Measurements from ENCODE around the gene SLC11A2.

SLC11A2 gene

DNA sequence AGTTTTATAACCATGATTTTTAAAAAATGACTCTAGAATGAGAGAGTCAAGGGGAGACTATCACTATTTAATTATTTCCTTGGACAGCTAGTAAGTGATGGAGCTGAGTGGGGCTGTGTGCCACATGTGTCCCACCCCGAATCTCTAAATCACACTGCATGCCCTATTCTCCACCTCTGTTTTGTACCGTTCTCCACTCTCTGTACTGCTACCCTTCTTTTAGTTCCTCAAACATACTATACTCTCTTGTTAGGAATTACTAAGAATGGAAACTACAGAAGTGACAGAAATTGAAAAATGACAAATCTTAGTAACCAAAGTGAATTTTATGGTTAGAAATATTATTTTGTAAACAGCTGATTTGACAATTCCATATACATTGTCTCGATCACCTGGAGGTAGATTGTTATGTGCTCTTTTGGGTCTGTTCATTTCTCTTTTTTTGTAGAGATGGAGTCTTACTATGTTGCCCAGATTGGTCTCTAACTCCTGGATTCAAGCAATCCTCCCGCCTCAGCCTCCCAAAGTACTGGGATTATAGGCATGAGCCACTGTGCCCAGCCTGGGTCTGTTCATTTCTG lies 35.9 kb downstream of the SLC11A2 start:
- Mint-ChIP-seq H3K4me1 (ENCODE audit: low read depth) (peaks cover 22% of the 10 kb centered on the region), H3K27ac (peak overlapping the region; percentile 25), H3K36me3 (peaks cover 16% of the 10 kb centered on the region), H3K27me3 (no peaks in the 10 kb centered on the region), H3K4me3 (no peak overlapping the region), H3K9me3 (ENCODE audit: low read depth) (no peaks in the 10 kb centered on the region)

GRCh38 chr12:50988871-50989270 lies 37.3 kb downstream of the SLC11A2 start:
- Mint-ChIP-seq H3K27me3 (no peaks in the 10 kb centered on the region), H3K4me1 (ENCODE audit: low read depth) (peaks cover 32% of the 10 kb centered on the region), H3K9me3 (ENCODE audit: low read depth) (no peaks in the 10 kb centered on the region), H3K36me3 (peaks cover 9% of the 10 kb centered on the region), H3K27ac (peak overlapping the region; percentile 58), H3K4me3 (no peak overlapping the region)

- H3K27me3 Mint-ChIP-seq, result no peaks in the 10 kb centered on the region
- peak overlapping the region; percentile 58 for H3K27ac Mint-ChIP-seq
- peaks cover 32% of the 10 kb centered on the region for H3K4me1 Mint-ChIP-seq (ENCODE audit: low read depth)
- H3K9me3 Mint-ChIP-seq (ENCODE audit: low read depth), result no peaks in the 10 kb centered on the region
- no peak overlapping the region for H3K4me3 Mint-ChIP-seq
- peaks cover 9% of the 10 kb centered on the region for H3K36me3 Mint-ChIP-seq
Observed at GRCh38 chr12:50988051-50988450, 38.1 kb downstream of the SLC11A2 start.

GRCh38 chr12:50986966-50987737 lies 39.0 kb downstream of the SLC11A2 start:
- Mint-ChIP-seq H3K27me3 (no peaks in the 10 kb centered on the region), H3K9me3 (ENCODE audit: low read depth) (no peaks in the 10 kb centered on the region), H3K36me3 (peaks cover 9% of the 10 kb centered on the region), H3K27ac (peak overlapping the region; percentile 84), H3K4me3 (no peak overlapping the region), H3K4me1 (ENCODE audit: low read depth) (peaks cover 32% of the 10 kb centered on the region)

- Mint-ChIP-seq H3K36me3 (peaks cover 5% of the 10 kb centered on the region), H3K4me3 (peak overlapping the region; percentile 40), H3K9me3 (ENCODE audit: low read depth) (no peaks in the 10 kb centered on the region), H3K27ac (peak overlapping the region; percentile 92), H3K27me3 (no peaks in the 10 kb centered on the region), H3K4me1 (ENCODE audit: low read depth) (peaks cover 30% of the 10 kb centered on the region)
Observed at GRCh38 chr12:50985322-50985721, 40.9 kb downstream of the SLC11A2 start.

- Mint-ChIP-seq H3K27ac (peak overlapping the region; percentile 92), H3K4me3 (no peak overlapping the region), H3K9me3 (ENCODE audit: low read depth) (no peaks in the 10 kb centered on the region), H3K27me3 (no peaks in the 10 kb centered on the region), H3K4me1 (ENCODE audit: low read depth) (peaks cover 31% of the 10 kb centered on the region), H3K36me3 (peaks cover 7% of the 10 kb centered on the region)
Observed at GRCh38 chr12:50984586-50985298, 41.4 kb downstream of the SLC11A2 start.

- Mint-ChIP-seq H3K9me3 (ENCODE audit: low read depth) (no peaks in the 10 kb centered on the region), H3K27ac (no peak overlapping the region), H3K4me1 (ENCODE audit: low read depth) (peaks cover 33% of the 10 kb centered on the region), H3K27me3 (no peaks in the 10 kb centered on the region), H3K4me3 (no peak overlapping the region), H3K36me3 (peaks cover 8% of the 10 kb centered on the region)
Observed at GRCh38 chr12:50981319-50982239, 44.6 kb downstream of the SLC11A2 start.

DNA sequence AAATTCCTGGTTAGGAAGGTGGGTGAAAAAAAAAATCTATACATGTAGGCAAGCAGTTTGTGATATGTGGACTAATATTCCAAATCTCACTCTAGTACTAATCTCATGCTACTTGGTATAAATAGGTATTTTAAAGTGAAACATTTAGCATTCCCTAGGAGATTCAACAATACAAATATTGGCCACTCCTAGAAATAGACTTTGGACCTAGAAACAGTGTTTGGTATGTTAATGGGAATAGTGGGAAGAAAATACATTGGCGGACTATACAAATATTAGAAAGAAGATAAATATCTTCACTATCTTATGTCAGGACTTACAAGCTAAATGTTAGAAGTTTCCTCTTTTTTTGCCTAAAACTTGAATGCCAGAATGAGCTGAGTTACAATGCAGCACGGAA lies 45.6 kb downstream of the SLC11A2 start:
- peak overlapping the region; percentile 28 for H3K27ac Mint-ChIP-seq
- peaks cover 25% of the 10 kb centered on the region for H3K4me1 Mint-ChIP-seq (ENCODE audit: low read depth)
- no peaks in the 10 kb centered on the region for H3K27me3 Mint-ChIP-seq
- H3K4me3 Mint-ChIP-seq, result no peak overlapping the region
- peaks cover 11% of the 10 kb centered on the region for H3K36me3 Mint-ChIP-seq
- no peaks in the 10 kb centered on the region for H3K9me3 Mint-ChIP-seq (ENCODE audit: low read depth)

- Mint-ChIP-seq H3K27ac (peak overlapping the region; percentile 77), H3K4me3 (no peak overlapping the region), H3K36me3 (peaks cover 11% of the 10 kb centered on the region), H3K4me1 (ENCODE audit: low read depth) (peaks cover 15% of the 10 kb centered on the region), H3K27me3 (no peaks in the 10 kb centered on the region), H3K9me3 (ENCODE audit: low read depth) (no peaks in the 10 kb centered on the region)
Observed at GRCh38 chr12:50979369-50980052, 46.7 kb downstream of the SLC11A2 start.

- Mint-ChIP-seq H3K36me3 (peaks cover 20% of the 10 kb centered on the region), H3K4me1 (ENCODE audit: low read depth) (no peaks in the 10 kb centered on the region), H3K27me3 (no peaks in the 10 kb centered on the region), H3K4me3 (no peak overlapping the region), H3K27ac (no peak overlapping the region), H3K9me3 (ENCODE audit: low read depth) (no peaks in the 10 kb centered on the region)
Observed at GRCh38 chr12:50971946-50972345, 54.2 kb downstream of the SLC11A2 start.

GRCh38 chr12:50964432-50964831 lies 61.8 kb downstream of the SLC11A2 start:
- H3K4me1 Mint-ChIP-seq (ENCODE audit: low read depth), result peaks cover 8% of the 10 kb centered on the region
- no peak overlapping the region for H3K4me3 Mint-ChIP-seq
- no peak overlapping the region for H3K27ac Mint-ChIP-seq
- no peaks in the 10 kb centered on the region for H3K27me3 Mint-ChIP-seq
- peaks cover 10% of the 10 kb centered on the region for H3K36me3 Mint-ChIP-seq
- H3K9me3 Mint-ChIP-seq (ENCODE audit: low read depth), result no peaks in the 10 kb centered on the region

DNA sequence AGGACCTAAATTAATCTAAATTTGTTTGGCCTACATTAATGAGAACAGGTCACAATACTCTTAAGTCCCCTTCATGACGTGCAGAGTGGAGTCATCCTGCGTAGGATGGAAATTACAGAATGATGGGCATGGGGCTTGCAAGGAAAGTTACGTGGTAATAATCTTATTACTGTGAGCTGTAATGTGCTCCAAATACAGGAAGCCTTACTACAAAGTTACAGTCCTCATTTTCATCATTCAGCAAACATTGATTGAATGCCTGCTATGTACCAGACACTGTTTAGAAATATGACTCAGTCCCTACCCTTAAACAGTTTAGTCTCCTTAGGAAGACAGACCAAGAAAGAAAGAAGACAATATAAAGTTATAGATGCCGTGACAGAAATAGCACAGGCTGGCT lies 64.5 kb downstream of the SLC11A2 start:
- H3K27me3 Mint-ChIP-seq, result no peaks in the 10 kb centered on the region
- no peak overlapping the region for H3K4me3 Mint-ChIP-seq
- H3K4me1 Mint-ChIP-seq (ENCODE audit: low read depth), result peaks cover 8% of the 10 kb centered on the region
- H3K36me3 Mint-ChIP-seq, result peaks cover 5% of the 10 kb centered on the region
- H3K9me3 Mint-ChIP-seq (ENCODE audit: low read depth), result no peaks in the 10 kb centered on the region
- no peak overlapping the region for H3K27ac Mint-ChIP-seq

DNA sequence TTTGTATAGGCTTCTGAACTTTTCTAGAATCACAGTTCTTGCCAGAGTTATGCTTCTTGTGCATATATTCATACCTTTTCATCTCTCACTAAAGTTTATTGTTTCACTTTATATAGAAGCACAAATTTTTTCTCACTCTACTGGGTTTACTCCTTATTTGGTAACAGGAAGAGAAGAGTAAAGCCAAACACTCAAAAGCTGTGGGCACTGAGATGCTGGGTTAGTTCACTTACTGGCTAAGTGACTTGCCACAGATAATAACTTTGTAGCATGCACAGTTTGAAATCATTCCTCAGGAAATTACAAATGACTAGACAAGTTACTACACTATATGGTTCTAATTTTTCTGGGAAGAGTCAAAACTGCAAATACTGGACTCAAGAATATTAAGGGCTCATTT lies 66.1 kb downstream of the SLC11A2 start:
- H3K27ac Mint-ChIP-seq, result no peak overlapping the region
- peaks cover 2% of the 10 kb centered on the region for H3K36me3 Mint-ChIP-seq
- no peaks in the 10 kb centered on the region for H3K27me3 Mint-ChIP-seq
- H3K4me3 Mint-ChIP-seq, result no peak overlapping the region
- H3K9me3 Mint-ChIP-seq (ENCODE audit: low read depth), result no peaks in the 10 kb centered on the region
- H3K4me1 Mint-ChIP-seq (ENCODE audit: low read depth), result peaks cover 8% of the 10 kb centered on the region

- peaks cover under 1% of the 10 kb centered on the region for H3K36me3 Mint-ChIP-seq
- no peak overlapping the region for H3K4me3 Mint-ChIP-seq
- H3K27me3 Mint-ChIP-seq, result no peaks in the 10 kb centered on the region
- no peak overlapping the region for H3K27ac Mint-ChIP-seq
- H3K4me1 Mint-ChIP-seq (ENCODE audit: low read depth), result peaks cover 6% of the 10 kb centered on the region
- H3K9me3 Mint-ChIP-seq (ENCODE audit: low read depth), result no peaks in the 10 kb centered on the region
Observed at GRCh38 chr12:50955697-50956096, 70.5 kb downstream of the SLC11A2 start.
